ENCODE results near the gene ITPRIPL2. TPM values are rescaled to one million over a fixed set of nuclear protein-coding genes. Genes with fewer than 3 reads are reported as not detected.

Gene ITPRIPL2
- total RNA-seq, 1 experiment from 2014 or later: 30.0 TPM

Other genes with a start within 250 kb of the ITPRIPL2 start
- 30.7 and 34.4 TPM in 2 replicates for gene SMG1, start 187.6 kb upstream of the ITPRIPL2 start, total RNA-seq (2014; rRNA removed; shearing (Covaris generic))
- 4.1 and 5.6 TPM in 2 replicates for gene TMC7, start 130.0 kb upstream of the ITPRIPL2 start, total RNA-seq (2014; rRNA removed; shearing (Covaris generic))
- gene COQ7, start 46.4 kb upstream of the ITPRIPL2 start, total RNA-seq (2014; rRNA removed; shearing (Covaris generic)): 28.5 and 33.8 TPM in 2 replicates
- 2.0 and 4.1 TPM in 2 replicates for gene SYT17, start 54.3 kb downstream of the ITPRIPL2 start, total RNA-seq (2014; rRNA removed; shearing (Covaris generic))
- gene CLEC19A, start 171.8 kb downstream of the ITPRIPL2 start, total RNA-seq (2014; rRNA removed; shearing (Covaris generic)): 0.30 TPM in 1 of 2 replicates, not detected in the other